ENCODE data around the gene SMARCA4. TPM values are rescaled to one million over a fixed set of nuclear protein-coding genes. Genes with fewer than 3 reads are reported as not detected.
"Not testable (repeated sequence)": the region's sequence is repeated elsewhere in the genome, so short reads cannot be mapped to it uniquely, and the experiment has no call there.

Gene SMARCA4
- total RNA-seq, 1 donor from 2014 or later = 140 TPM

DNA sequence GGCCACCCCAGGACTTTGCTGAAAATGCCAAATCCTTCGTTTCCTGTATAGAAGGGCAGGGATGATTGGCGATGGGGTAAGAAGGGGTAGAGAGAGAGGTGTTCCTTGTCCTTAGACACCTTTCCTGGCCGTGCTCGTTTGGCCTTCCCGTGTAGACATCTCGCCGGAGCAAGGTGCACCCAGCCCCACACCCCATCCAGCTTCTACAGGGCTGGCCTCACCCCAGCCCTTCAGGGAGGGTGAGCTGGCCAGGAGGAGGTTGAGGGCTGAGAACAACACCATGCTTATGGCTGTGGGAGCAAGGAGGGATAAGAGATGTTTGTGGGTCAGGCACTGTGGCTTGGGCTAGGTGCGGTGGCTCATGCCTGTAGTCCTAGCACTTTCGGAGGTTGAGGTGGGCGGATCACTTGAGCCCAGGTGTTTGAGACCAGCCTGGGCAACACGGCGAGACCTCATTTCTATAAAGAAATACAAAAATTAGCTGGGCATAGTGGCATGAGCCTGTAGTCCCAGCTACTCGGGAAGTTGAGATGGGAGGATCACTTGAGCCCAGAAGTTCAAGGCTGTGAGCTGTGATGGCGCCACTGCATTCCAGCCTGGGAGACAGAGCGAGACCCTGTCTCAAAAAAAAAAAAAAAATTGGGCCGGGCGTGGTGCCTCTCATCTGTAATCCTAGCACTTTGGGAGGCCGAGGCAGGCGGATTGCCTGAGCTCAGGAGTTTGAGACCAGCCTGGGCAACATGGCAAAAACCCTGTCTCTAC lies 15.5 kb downstream of the SMARCA4 start:
- no peak for DNase-seq (ENCODE audit: low spot score)

DNA sequence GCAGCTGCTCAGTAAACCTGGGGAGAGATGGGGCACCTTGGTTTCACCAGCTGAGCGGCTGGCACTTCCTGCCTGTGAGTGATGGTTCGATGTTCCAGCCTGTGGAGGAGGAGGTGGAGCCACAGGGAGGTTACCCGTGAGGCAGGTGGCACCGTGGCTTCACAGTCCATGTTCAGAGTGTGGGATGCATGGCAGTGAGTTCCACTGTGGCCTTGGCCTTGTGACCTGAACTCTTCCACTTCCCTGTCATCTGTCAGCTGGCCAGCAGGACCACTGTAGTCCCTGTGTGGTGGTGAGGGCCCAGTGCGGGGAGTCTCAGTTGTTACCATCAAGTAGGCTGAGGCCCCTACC lies 16.9 kb downstream of the SMARCA4 start:
- no peak for DNase-seq (ENCODE audit: low spot score)

DNA sequence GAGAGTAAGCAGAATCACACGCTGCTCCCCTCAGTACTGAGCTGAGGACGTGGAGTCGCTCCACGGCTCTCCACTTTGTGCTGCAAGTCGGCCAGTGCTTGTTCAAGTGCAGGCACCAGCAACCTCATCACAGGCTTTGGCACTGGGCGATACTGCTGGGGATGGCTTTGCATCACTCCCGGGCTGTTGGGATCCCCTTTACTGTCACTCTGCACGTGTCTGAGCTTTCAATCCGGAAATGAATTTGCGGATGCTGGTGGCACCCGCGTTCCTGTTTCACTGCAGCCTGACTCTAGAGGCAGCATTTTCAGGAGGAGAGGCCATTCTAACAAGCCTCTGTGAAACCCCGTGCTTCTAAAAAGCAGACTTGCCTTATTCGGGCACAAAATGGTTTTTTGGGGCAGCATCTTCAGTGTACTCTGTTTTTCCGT lies 19.1 kb downstream of the SMARCA4 start:
- DNase-seq (ENCODE audit: low spot score) = no peak

DNA sequence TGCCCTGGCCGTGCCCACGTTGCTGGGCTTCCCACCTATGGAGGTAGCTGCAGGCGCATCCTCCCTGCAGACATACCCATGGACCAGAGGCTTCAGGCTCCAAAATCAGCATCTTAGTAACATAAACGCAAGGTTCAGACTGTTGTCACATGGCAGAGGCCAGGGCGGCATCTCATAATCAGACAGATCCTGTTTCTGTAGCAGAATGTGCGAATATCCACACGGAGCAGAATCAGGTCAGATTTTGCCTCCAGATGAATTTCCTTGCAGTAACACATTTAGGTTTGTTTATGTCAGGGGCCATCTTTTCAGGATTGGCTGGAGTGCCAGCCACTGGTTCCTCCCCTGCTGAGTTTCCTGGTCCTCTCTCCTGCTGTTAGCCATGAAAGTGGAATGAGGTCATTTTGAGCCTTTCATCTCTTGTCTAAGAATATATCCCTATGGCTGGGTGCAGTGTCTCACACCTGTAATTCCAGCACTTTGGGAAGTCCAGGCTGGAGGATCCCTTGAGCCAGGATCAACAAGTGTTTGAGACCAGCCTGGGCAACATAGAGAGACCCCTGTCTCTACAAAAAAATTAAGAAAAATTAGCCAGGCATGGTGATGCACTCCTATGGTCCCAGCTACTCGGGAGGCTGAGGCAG lies 20.5 kb downstream of the SMARCA4 start:
- DNase-seq (ENCODE audit: low spot score) = no peak

DNA sequence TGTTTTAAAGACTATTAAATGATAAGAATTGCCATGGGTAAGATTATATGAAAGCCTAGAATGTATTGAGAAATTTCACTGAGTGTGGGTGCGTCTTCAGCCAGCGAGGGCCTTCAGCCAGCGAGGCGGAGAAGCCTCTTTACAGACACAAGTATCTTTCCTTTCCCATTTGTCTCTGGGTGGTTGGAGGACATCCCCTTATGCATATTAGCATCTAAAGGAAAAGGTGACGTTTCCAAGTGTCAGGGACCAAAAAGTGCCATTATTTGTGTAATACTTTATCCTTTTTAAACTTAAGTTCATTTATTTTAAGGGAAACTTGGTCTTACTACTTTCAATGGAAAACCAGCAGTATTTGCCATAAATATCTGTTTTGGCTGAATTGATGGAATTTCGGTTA lies 22.2 kb downstream of the SMARCA4 start:
- no peak for DNase-seq (ENCODE audit: low spot score)

DNA sequence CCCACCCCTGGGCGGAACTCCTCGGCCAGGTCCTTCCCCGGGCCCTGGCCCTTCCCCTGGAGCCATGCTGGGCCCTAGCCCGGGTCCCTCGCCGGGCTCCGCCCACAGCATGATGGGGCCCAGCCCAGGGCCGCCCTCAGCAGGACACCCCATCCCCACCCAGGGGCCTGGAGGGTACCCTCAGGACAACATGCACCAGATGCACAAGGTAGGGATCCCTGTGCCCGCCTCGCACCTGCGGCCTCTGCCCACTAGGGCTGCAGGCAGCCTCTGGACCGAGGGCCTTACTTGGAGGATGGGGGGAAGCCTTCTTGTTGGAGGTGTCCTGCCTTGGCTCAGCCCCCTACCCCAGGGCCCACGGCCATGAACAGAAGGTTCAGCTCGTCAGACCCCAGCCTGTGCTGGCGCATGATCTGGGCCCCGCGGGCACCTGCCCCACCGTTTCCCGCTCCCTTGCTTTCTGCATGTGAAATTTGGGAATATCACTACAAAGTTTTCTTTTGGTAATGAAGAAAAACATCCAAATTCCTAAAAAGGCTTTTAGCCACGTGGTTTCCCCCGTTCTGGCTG lies 23.4 kb downstream of the SMARCA4 start:
- DNase-seq (ENCODE audit: low spot score) = no peak

DNA sequence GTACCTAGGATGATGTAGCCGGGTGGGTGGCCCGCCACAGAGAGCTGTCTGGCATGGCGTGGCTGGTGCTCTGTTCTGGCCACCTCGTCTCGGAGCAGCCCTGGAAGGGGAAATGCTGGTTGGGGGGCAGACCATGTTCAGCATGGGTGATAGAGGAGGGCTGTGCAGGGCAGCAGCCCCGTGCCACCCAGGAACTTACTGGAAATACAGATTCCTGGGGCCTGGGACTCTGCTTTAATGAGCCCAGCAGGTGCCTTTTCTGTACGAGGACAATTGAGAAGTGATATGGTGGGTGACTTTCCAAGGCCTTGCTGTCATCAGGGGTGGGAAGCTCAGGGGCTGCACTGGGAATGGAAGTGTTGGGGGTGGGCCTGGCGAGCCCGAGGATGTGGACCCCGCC lies 24.7 kb downstream of the SMARCA4 start:
- no peak for DNase-seq (ENCODE audit: low spot score)

DNA sequence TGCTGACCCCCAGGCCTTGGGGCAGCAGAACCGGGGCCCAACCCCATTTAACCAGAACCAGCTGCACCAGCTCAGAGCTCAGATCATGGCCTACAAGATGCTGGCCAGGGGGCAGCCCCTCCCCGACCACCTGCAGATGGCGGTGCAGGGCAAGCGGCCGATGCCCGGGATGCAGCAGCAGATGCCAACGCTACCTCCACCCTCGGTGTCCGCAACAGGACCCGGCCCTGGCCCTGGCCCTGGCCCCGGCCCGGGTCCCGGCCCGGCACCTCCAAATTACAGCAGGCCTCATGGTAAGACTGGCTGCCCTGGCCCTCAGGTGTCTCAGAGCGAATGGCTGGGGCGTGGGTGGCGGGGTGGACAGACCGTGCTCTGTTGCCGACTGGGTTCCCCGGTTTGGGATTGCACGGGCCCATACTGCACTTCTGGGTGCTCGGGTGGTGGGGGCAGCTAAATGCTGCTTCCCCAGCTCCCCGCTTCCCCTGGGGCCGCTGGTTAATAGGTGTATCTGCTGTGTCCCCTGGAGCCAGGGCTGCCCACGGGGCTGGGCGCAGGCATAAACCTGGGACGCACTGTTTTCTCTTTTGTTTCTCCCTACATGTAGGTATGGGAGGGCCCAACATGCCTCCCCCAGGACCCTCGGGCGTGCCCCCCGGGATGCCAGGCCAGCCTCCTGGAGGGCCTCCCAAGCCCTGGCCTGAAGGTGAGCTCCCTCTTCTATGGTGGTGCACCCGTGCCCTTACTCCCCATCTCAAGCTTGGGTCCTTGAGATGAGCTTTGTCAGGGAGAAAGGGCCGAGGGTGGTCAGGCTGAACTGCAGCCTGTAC lies 25.7 kb downstream of the SMARCA4 start:
- no peak for DNase-seq (ENCODE audit: low spot score)

DNA sequence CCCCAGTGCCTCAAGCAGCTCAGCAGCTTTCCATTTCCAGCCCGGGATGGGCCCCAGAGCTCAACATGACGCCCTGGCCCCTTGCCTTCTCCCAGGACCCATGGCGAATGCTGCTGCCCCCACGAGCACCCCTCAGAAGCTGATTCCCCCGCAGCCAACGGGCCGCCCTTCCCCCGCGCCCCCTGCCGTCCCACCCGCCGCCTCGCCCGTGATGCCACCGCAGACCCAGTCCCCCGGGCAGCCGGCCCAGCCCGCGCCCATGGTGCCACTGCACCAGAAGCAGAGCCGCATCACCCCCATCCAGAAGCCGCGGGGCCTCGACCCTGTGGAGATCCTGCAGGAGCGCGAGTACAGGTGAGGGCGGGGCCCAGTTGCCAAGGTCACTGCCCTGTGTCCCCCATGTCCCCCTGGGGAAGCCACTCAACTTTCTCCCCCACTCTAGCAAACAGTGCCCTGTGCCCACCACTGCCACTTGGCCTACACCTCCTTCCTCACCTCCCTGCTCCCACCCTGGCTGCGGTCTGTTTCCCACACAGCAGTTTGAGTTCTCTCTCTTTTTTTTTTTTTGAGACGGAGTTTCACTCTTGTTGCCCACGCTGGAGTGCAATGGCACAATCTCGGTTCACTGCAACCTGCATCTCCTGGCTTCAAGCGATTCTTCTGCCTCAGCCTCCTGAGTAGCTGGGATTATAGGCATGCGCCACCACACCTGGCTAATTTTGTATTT lies 26.9 kb downstream of the SMARCA4 start:
- DNase-seq (ENCODE audit: low spot score) = no peak

DNA sequence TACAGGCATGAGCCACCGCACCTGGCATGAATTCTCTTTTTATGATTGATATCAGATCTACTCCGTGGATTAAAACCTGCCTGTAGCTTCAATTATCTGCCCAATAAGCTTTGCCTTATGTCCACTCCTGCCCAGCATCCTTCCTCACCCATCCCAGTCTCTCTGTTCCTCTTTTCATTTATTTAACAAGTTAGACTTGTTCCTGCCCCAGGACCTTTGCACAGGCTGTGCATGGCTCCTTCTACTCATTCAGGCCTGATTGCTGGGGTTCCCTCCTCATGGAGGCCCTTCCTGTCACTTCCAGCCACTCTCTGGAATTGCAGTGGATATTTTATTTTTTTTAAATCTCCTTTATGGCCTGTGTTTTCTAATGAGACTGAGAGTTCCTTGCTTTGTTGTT lies 27.6 kb downstream of the SMARCA4 start:
- DNase-seq (ENCODE audit: low spot score) = no peak

DNA sequence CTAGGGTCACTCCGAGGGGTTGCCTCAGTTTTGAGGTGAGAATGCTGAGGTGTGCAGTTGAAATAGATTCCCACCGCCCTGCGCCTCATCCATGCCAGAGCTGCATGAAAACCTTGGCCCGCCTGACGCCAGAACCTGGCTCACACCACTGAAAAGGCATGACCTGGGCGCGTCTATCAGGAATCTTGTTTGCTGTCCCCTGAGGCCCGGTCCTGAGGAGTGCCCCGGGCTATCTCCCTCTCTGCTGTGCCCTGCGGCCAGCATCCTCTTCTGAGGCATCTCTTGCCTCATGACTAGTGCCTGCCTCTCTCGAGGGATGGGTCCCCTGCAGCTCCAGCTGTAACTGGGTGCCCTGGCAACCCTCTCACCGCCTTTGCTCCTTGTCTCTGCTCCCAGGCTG lies 28.1 kb downstream of the SMARCA4 start:
- no peak for DNase-seq (ENCODE audit: low spot score)

DNA sequence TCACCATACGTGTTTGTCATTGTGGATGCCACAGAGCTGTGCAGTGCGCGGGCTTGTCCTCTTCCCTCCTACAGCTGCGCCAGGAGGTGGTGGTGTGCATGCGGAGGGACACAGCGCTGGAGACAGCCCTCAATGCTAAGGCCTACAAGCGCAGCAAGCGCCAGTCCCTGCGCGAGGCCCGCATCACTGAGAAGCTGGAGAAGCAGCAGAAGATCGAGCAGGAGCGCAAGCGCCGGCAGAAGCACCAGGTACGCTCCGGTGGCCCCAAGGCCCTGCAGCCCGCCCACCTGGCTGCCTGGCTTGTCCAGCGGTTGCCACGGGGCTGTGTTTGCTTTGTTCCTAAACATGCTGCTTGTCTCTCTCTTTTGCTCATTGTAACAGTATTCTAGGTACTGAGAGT lies 30.2 kb downstream of the SMARCA4 start:
- DNase-seq (ENCODE audit: low spot score) = no peak

DNA sequence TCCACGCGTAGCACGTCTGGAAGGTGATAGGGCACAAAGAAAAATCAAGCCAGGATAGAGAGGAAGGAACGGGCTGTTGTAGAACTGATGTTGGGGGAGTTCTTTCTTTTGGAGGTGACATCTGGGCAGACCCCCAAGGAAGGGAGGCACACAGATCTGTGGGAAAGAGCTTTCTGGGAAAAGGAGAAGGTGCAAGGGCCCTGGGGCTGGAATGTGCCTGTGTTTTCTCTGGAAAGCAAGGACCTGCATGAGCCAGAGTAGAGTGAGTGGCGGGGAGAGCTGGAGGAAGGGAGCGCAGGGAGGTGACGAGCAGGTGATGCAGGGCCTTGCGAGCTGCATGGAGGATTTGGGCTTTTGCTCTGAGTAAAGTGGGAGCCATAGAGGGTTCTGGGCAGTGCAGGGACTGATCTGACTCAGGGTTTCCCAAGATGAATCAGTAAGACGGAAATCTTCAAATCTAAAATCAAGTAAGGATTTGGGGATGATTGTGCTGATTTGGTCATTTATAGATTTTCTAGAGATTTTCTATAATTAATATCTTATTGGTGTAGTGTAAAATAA lies 30.8 kb downstream of the SMARCA4 start:
- no peak for DNase-seq (ENCODE audit: low spot score)

DNA sequence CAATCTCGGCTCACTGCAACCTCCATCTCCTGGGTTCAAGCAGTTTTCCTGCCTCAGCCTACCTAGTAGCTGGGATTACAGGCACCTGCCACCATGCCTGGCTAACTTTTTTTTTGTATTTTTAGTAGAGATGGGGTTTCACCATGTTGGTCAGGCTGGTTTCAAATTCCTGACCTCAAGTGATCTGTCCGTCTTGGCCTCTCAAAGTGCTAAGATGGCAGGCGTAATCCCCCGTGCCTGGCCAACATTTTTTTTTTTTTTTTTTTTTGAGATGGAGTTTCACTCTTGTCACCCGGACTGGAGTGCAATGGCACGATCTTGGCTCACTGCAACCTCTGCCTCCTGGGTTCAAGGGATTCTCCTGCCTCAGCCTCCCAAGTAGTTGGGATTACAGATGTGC lies 31.3 kb downstream of the SMARCA4 start:
- DNase-seq (ENCODE audit: low spot score) = not testable (repeated sequence)

DNA sequence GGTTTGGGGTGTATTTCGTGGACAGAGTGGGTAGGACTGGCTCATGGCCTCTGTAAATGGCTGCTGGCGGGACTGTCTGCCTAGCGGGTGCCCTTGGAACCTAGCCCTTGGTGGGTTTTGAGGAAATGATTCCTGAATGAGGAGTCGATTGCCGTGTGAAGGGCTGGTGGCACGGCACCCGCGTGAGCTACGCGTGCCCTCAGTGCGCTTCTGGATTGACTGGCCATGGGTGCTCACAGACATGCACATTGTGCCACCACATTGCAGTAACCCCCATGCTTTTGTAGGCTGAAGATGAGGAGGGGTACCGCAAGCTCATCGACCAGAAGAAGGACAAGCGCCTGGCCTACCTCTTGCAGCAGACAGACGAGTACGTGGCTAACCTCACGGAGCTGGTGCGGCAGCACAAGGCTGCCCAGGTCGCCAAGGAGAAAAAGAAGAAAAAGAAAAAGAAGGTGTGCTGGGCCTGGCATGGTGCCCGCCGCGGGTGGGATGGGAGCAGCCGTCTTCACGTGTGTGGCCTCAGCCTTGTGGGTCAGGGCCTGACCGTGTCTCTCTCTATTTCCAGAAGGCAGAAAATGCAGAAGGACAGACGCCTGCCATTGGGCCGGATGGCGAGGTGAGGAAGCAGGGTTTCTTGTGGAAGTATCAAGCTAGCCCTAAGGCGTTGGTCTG lies 35.2 kb downstream of the SMARCA4 start:
- no peak for DNase-seq (ENCODE audit: low spot score)

DNA sequence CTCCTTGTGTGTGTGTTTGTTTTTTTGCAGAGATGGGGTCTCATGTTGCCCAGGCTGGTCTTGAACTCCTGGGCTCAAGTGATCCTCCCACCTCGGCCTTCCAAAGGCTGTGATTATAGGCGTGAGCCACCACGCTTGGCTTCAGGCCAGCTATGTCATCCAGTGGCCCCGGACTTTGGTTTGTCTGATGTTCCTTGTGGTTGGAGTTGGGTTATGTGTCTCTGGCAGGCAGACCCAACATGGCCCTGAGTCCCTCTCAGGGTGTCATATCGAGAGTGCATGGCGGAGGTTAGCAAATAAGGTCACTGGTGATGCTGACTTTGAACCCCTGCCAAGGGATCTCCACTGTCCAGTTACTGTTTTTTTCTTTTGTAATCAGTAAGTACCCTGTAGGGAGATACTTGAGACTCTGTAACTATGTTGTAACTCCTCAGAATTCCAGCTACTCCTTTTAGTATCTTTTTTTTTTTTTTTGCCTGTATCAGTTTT lies 37.3 kb downstream of the SMARCA4 start:
- no peak for DNase-seq (ENCODE audit: low spot score)

DNA sequence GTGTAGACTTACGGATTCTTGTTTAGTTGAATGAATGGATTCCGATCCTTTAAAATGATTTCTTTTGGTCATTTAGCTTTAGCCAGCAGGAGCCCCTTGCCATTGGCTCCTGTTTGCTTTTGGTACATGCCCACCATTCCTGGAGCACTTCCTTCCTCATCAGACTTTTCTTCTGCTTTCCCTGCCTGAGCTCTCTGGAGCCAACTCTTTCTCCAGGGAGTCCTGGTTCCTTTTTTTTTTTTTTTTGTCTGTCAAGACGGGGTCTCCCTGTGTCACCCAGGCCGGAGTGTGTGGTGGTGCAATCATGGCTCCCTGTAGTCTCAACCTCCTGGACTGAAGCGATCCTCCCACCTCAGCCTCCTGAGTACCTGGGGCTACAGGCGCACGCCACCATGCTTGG lies 37.8 kb downstream of the SMARCA4 start:
- DNase-seq (ENCODE audit: low spot score) = no peak

DNA sequence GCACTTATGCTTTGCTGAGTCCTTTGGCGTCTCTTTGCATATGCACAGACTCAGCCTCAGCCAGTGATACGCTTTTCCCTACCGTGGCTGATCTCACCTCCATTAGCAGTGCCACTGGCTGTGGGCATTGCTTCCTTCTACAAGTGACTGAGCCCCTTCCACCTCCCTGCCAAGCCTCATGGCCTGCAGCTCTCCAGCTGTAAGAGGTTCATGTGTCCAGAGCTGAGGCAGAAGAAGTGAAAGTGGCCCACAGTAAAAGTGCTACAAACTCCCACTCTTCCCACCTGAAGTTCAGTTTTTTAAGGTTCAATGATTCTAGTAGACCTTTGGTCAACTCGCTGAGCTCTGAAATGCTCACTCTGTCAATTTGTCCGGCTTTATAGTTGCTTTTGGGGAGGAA lies 44.7 kb downstream of the SMARCA4 start:
- DNase-seq (ENCODE audit: low spot score) = no peak

DNA sequence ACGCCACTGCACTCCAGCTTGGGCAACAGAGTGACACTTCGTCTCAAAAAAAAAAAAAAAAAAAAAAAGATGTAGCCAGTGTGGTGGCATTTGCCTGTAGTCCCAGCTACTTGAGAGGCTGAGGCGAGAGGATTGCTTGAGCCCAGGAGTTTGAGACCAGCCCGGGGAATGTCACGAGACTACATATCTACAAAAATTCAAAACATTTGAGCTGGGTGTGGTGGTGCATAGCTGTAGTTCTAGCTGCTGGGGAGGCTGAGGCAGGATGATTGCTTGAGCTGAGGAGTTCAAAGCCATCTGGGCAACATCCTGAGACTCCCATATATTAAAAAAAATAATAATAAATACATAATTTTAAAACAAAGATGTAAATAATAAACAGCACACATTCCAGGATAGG lies 46.6 kb downstream of the SMARCA4 start:
- DNase-seq (ENCODE audit: low spot score) = no peak

DNA sequence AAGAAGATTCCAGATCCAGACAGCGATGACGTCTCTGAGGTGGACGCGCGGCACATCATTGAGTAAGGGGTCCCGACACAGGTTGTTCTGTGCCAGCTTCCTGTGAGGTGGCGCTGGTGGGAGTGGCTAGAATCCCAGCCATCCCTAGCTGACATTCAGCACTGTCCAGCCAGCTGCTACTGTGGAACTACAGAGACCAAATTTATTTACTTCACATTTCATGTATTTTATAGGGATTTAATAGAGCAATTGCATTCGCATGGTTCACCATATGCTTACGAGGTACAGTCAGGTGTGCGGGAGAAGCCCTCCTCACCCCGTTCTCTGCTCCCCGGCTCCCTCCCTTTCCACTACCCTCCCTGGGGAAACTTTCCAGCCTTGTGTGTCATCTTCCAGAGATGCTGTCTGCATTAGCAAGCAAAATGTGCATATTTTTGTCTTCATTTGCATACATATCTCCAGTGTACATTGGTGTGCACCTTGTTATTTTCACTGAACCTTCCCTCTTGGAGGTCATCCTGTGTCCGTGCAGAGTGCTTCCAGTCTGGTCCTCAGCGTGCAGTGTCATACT lies 47.2 kb downstream of the SMARCA4 start:
- no peak for DNase-seq (ENCODE audit: low spot score)
